Right lobe of liver (tissue), 6 donors: ENCODE measurements around the gene ATP6V0E1. TPM values are rescaled to one million over a fixed set of nuclear protein-coding genes. Genes with fewer than 3 reads are reported as not detected.
"Not testable (repeated sequence)": the region's sequence is repeated elsewhere in the genome, so short reads cannot be mapped to it uniquely, and the experiment has no call there.

ENCODE experiments used
- ATAC-seq, 4 donors: fragments of 200-7000 bp; cut with Tn5 transposase; one replicate each; pipeline ENCODE4 v1.9.1; 2020; ENCODE audit warnings: mild to moderate bottlenecking in 4 of 4, moderate library complexity in 4 of 4
- DNase-seq, 3 donors: peaks; one replicate each; pipeline ENCODE4 v3.0.0-alpha.2; 2020
- H3K27ac ChIP-seq, 3 donors: fragments of 200-600 bp; one replicate each; pipeline ENCODE4 v1.8.0; 2022
- H3K27me3 ChIP-seq, 2 donors: fragments of 200-600 bp; one replicate each; pipeline ENCODE4 v1.8.0; 2022
- H3K36me3 ChIP-seq, 4 donors: fragments of 200-600 bp; sonication (generic) in 1 of 4; one replicate each; pipeline versions ENCODE4 v1.5.1 to v1.8.0; 2017 to 2022; ENCODE audit warnings: control low read depth in 1 of 4
- H3K4me1 ChIP-seq, 4 donors: fragments of 200-600 bp; sonication (generic) in 1 of 4; one replicate each; pipeline versions ENCODE4 v1.5.1 to v1.8.0; 2017 to 2022; ENCODE audit warnings: control low read depth in 1 of 4
- H3K4me3 ChIP-seq, 3 donors: fragments of 200-600 bp; one replicate each; pipeline ENCODE4 v1.8.0; 2022
- H3K9me3 ChIP-seq, 4 donors: fragments of 200-600 bp; sonication (generic) in 1 of 4; one replicate each; pipeline versions ENCODE4 v1.5.1 to v1.8.0; 2017 to 2022; ENCODE audit warnings: control low read depth in 1 of 4
- POLR2A ChIP-seq: fragments of 450-650 bp; IDR thresholded peaks from one replicate; pipeline ENCODE4 v1.6.1; 2017; ENCODE audit warnings: antibody characterized with exemption, mild to moderate bottlenecking
- WGBS: methylation state at CpG from one replicate; pipeline ENCODE4 v1.1.6; 2018; ENCODE audit warnings: low coverage, low lambda C conversion rate; ENCODE audit not compliant: insufficient coverage; ENCODE audit errors: missing lambda C conversion rate; 5-methylcytosine and 5-hydroxymethylcytosine counted together
- intact Hi-C, 2 donors: fragments of 100-400 bp; cut with DNase I; formaldehyde crosslinking; loops; one replicate each; pipeline versions ENCODE4 v1.11.2 to v1.14.1; 2022
- total RNA-seq, 6 experiments: library from RNA; depleted of rRNA in 2 of 6; stranded (reverse); fragments of >200 nt in 2 of 6; fragmentation: NEBNext Ultra II Directional in 3 of 6; extraction: Animal tissue kit (Norgen Biotek cat#: 25700) in 3 of 6; gene quantifications; one replicate each; pipeline versions ENCODE4 v1.1.0 to v1.2.4, GENCODE V29; 2016 to 2023
- TF ChIP-seq, protein P1 (sequence below), 4 donors: fragments of 200-600 bp in 3 of 4; fragments of 450-650 bp in 1 of 4; IDR thresholded peaks; one replicate each; pipeline versions ENCODE4 v1.5.1 to v1.8.0; 2016 to 2022; ENCODE audit warnings: antibody characterized with exemption in 4 of 4, mild to moderate bottlenecking in 2 of 4
- donor health status: DM: no; HTN: yes; CAD: no.
- donor health status: DM: no; HTN: no; CAD: no.
- donor health status: DM: no; HTN: no; CAD: no.
- donor health status: DM: no; HTN: yes; CAD: no.
- donor health status: DM: no; HTN: yes; CAD: no.

Gene ATP6V0E1
- total RNA-seq, 6 experiments from 2014 or later = 83.1 to 202 (median 116) TPM

DNA sequence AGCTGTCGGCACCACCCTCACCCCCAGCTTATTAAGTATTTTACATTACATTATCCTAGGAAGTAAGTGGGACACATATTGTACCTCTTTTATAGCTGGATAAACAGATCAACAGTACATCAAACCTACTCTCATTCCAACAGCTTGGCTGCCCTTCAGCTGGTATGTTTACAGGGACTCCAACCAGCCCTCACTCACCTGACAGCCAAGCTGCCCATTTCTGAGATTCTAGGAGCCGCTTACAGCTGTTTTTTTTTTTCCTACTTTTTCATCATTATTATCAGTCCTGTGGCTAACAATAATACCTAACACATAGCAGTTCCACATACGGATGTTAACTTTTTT is 59.2 kb downstream of the ATP6V0E1 start:
- TF ChIP-seq POLR2A = no peak
- TF ChIP-seq, protein P1, sequence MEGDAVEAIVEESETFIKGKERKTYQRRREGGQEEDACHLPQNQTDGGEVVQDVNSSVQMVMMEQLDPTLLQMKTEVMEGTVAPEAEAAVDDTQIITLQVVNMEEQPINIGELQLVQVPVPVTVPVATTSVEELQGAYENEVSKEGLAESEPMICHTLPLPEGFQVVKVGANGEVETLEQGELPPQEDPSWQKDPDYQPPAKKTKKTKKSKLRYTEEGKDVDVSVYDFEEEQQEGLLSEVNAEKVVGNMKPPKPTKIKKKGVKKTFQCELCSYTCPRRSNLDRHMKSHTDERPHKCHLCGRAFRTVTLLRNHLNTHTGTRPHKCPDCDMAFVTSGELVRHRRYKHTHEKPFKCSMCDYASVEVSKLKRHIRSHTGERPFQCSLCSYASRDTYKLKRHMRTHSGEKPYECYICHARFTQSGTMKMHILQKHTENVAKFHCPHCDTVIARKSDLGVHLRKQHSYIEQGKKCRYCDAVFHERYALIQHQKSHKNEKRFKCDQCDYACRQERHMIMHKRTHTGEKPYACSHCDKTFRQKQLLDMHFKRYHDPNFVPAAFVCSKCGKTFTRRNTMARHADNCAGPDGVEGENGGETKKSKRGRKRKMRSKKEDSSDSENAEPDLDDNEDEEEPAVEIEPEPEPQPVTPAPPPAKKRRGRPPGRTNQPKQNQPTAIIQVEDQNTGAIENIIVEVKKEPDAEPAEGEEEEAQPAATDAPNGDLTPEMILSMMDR (IDR thresholded peaks at IDR 0.05) = no peak
- H3K4me1 ChIP-seq = no peaks in the 10 kb centered on the region
- DNase-seq (no peak), ATAC-seq (no peak)
- intact Hi-C loops = loop anchor here in 1 of 2 donors (10.0 kb wide), 1 partner anchor 48 kb away; no protein-coding TSS in a partner anchor
- H3K27me3 ChIP-seq = no peaks in the 10 kb centered on the region
- H3K4me3 ChIP-seq = no peak overlapping the region
- no peaks in the 10 kb centered on the region for H3K9me3 ChIP-seq
- H3K27ac ChIP-seq = no peak overlapping the region
- 67% methylated on average over 2 of the region's 3 CpGs for WGBS
- H3K36me3 ChIP-seq = no peaks in the 10 kb centered on the region

DNA sequence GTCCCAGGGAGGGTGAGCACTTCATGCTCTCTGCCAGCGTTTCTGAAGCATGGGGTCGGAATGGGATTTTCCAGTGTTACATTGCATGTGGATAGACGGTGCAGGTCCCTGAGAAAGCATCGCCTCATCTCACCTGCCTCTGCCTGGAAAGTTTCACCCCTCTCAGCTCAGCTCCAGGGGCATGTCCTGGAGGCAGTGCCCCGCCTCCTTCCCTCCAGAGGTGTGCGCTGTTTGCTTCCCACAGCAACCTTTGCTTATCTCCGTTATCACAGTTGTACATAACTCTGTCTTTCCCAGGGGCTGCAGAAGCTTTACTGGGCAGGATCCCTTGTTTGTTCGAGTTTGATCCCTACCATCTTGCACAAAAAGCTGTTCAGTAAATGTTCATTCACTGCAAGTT is 61.9 kb downstream of the ATP6V0E1 start:
- DNase-seq = no peak
- Histone ChIP-seq H3K9me3 (no peaks in the 10 kb centered on the region), H3K27ac (no peak overlapping the region), H3K4me3 (no peak overlapping the region), H3K4me1 (no peaks in the 10 kb centered on the region), H3K27me3 (no peaks in the 10 kb centered on the region), H3K36me3 (no peaks in the 10 kb centered on the region)
- 41% methylated on average over 6 of the region's 8 CpGs for WGBS
- TF ChIP-seq, protein P1 (IDR thresholded peaks at IDR 0.05) = no peak
- TF ChIP-seq POLR2A = no peak
- ATAC-seq = peak in 3 of 4 donors; percentile 24 to 45 (median 28)
- intact Hi-C loops = loop anchor here in 1 of 2 donors (10.0 kb wide), 1 partner anchor 51 kb away; no protein-coding TSS in a partner anchor

DNA sequence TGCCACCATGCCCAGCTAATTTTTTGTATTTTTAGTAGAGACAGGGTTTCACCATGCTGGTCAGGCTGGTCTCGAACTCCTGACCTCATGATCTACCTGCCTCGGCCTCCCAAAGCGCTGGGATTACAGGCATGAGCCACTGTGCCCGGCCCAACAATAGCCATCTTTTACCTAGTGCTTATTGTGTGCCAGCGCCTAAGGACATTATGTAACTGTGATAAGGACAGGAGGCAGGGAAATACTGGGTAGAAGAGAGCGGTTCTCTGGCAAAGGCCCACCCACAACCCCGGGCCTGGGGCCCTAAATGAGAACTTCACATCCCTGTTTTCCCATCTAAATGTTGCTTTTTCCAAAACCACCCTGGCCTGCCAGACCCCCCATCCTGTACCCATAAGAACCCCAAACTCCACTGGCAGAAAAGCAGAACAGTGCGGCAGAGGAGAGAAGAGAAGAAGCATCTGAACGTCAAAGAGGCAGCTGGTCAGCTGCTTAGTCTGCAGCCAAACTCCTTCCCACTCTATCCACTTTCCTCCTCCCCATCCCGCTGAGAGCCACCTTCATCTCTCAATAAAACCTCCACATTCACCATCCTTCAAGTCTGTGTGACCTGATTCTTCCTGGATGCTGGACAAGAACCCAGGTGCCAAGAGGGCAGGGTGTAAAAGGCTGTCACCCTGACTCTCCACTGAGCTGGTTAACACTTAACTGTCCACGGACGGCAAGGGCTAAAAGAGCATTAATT is 63.7 kb downstream of the ATP6V0E1 start:
- 73% methylated on average over 8 of the region's 12 CpGs for WGBS
- intact Hi-C loops = loop anchor here in 1 of 2 donors (10.0 kb wide), 1 partner anchor 52 kb away; no protein-coding TSS in a partner anchor
- H3K27me3 ChIP-seq, H3K9me3 ChIP-seq, H3K4me1 ChIP-seq, DNase-seq, H3K36me3 ChIP-seq, H3K27ac ChIP-seq, ATAC-seq, H3K4me3 ChIP-seq: not testable (repeated sequence)

DNA sequence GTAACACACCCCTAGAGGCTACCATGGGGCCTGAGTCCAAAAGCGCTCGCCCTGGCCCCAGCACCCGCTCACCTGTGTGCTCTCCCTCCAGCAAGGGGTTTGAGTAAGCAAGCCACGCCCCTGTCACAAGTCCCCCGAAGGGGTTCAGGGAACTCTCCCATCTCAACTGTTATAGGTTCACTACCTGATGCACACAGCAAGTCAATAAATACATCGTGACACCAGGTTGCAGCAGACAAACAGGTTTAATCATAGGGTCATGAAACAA is 64.2 kb downstream of the ATP6V0E1 start:
- ATAC-seq (no peak), DNase-seq (no peak)
- Histone ChIP-seq H3K9me3 (no peaks in the 10 kb centered on the region), H3K27ac (no peak overlapping the region), H3K4me3 (no peak overlapping the region), H3K36me3 (no peaks in the 10 kb centered on the region), H3K4me1 (no peaks in the 10 kb centered on the region), H3K27me3 (no peaks in the 10 kb centered on the region)
- WGBS = 50% methylated on average over 2 of the region's 6 CpGs
- intact Hi-C loops = loop anchor here in 1 of 2 donors (10.0 kb wide), 1 partner anchor 53 kb away; no protein-coding TSS in a partner anchor
- TF ChIP-seq, protein P1 (IDR thresholded peaks at IDR 0.05) = no peak
- no peak for TF ChIP-seq POLR2A

DNA sequence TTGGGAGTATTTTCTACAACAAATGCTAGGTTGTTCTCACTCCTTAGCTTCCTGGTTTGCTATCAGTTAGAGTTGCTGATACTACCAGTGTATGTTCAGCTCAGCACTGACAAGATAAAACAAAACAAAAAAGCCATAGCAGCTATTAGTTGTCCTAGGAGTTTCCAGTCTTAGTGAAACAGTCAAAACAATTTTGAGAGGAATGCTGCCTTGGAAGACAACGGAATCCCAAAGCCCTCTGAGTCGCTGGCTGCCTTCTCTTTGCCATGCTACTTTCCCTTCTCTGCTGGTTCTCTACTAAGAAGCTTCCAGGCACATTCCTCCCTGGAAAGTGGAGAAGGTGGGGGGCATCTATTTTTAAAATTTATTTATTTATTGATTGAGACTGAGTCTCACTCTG is 67.2 kb downstream of the ATP6V0E1 start:
- ATAC-seq = no peak
- no peak for TF ChIP-seq POLR2A
- TF ChIP-seq, protein P1 (IDR thresholded peaks at IDR 0.05) = no peak
- Histone ChIP-seq H3K4me1 (peaks cover 0 to 9% (median 0%) of the 10 kb centered on the region in 4 donors), H3K27me3 (no peaks in the 10 kb centered on the region), H3K9me3 (no peaks in the 10 kb centered on the region), H3K27ac (no peak overlapping the region), H3K36me3 (no peaks in the 10 kb centered on the region), H3K4me3 (no peak overlapping the region)
- WGBS = 88% methylated on average over 2 of the region's 2 CpGs
- no peak for DNase-seq
- intact Hi-C loops = no loop called here
